Activated CD8-positive, alpha-beta T cell treated with anti-CD3 and anti-CD28 coated beads for 36 hours (primary cell): Measurements from ENCODE around the gene NEB. TPM values are rescaled to one million over a fixed set of nuclear protein-coding genes. Genes with fewer than 3 reads are reported as not detected.

Experiments used
- ATAC-seq: fragments of 200-7000 bp; cut with Tn5 transposase; one replicate; pipeline ENCODE4 v1.10.0; 2021; ENCODE audit warnings: mild to moderate bottlenecking, moderate library complexity
- CTCF ChIA-PET: fragments of 350-600 bp; sonication (Branson Sonifier 250); formaldehyde crosslinking; loops from one replicate; lab custom pipeline; 2021; ENCODE audit warnings: antibody characterized with exemption; lab: Charles Lee
- POLR2A ChIA-PET: fragments of 350-600 bp; sonication (Branson Sonifier 250); formaldehyde crosslinking; loops from one replicate; lab custom pipeline; 2021; ENCODE audit warnings: antibody characterized with exemption; lab: Charles Lee
- DNase-seq: peaks from one replicate; pipeline ENCODE4 v3.0.0-alpha.2; 2020
- H3K27ac Mint-ChIP-seq: one replicate; pipeline ENCODE4 v1.8.0; 2021; ENCODE audit warnings: mild to moderate bottlenecking, mixed read lengths
- H3K27me3 Mint-ChIP-seq: one replicate; pipeline ENCODE4 v1.8.0; 2021; ENCODE audit warnings: mixed read lengths
- H3K36me3 Mint-ChIP-seq: one replicate; pipeline ENCODE4 v1.8.0; 2021; ENCODE audit warnings: low read depth, mixed read lengths
- H3K4me1 Mint-ChIP-seq: one replicate; pipeline ENCODE4 v1.8.0; 2021; ENCODE audit warnings: low read depth, mixed read lengths
- H3K4me3 Mint-ChIP-seq: one replicate; pipeline ENCODE4 v1.8.0; 2021; ENCODE audit warnings: mild to moderate bottlenecking, moderate library complexity, mixed read lengths
- H3K9me3 Mint-ChIP-seq: one replicate; pipeline ENCODE4 v1.8.0; 2021; ENCODE audit warnings: mixed read lengths
- CTCF ChIP-seq: fragments of 200-600 bp; IDR thresholded peaks from one replicate; pipeline ENCODE4 v1.8.0; 2022; ENCODE audit warnings: antibody characterized with exemption, mild to moderate bottlenecking
- intact Hi-C: fragments of 100-400 bp; cut with micrococcal nuclease; formaldehyde crosslinking; loops from one replicate; pipeline ENCODE4 v1.10.0; 2022
- total RNA-seq, 2 experiments: library from RNA; stranded (reverse); gene quantifications; one replicate each; pipeline ENCODE4 v1.2.3, GENCODE V29; 2021

The NEB gene
- total RNA-seq, 2 experiments from 2014 or later: 0.18 to 0.34 TPM

GRCh38 chr2:151575338-151575737, 158.9 kb downstream of the NEB start:
- Mint-ChIP-seq H3K27me3 (no peaks in the 10 kb centered on the region), H3K4me3 (no peak overlapping the region), H3K4me1 (no peaks in the 10 kb centered on the region), H3K27ac (no peak overlapping the region), H3K9me3 (no peaks in the 10 kb centered on the region), H3K36me3 (no peaks in the 10 kb centered on the region)
- ChIA-PET CTCF (no interaction called here), POLR2A (no interaction called here)
- TF ChIP-seq CTCF: no peak
- ATAC-seq (no peak), DNase-seq (no peak)
- intact Hi-C loops: no loop called here

- ChIA-PET POLR2A (no interaction called here), CTCF (no interaction called here)
- H3K27ac Mint-ChIP-seq: no peak overlapping the region
- H3K27me3 Mint-ChIP-seq: no peaks in the 10 kb centered on the region
- no peak for TF ChIP-seq CTCF
- no peaks in the 10 kb centered on the region for H3K4me1 Mint-ChIP-seq
- ATAC-seq (no peak), DNase-seq (no peak)
- no peaks in the 10 kb centered on the region for H3K36me3 Mint-ChIP-seq
- intact Hi-C loops: no loop called here
- no peak overlapping the region for H3K4me3 Mint-ChIP-seq
- no peaks in the 10 kb centered on the region for H3K9me3 Mint-ChIP-seq
These were observed 164.1 kb downstream of the NEB start for GRCh38 chr2:151570191-151570590.

- CTCF ChIA-PET: interaction anchor here (0.6 kb wide), 1 partner anchor 55 kb away, joined by 3 read pairs; no protein-coding TSS in a partner anchor
- Mint-ChIP-seq H3K36me3 (no peaks in the 10 kb centered on the region), H3K27ac (no peak overlapping the region), H3K4me3 (no peak overlapping the region), H3K27me3 (no peaks in the 10 kb centered on the region), H3K4me1 (no peaks in the 10 kb centered on the region), H3K9me3 (no peaks in the 10 kb centered on the region)
- ATAC-seq (no peak), DNase-seq (no peak)
- POLR2A ChIA-PET: no interaction called here
- intact Hi-C loops: no loop called here
- no peak for TF ChIP-seq CTCF
These were observed 165.1 kb downstream of the NEB start for GRCh38 chr2:151569167-151569566.

GRCh38 chr2:151568501-151568900, 165.8 kb downstream of the NEB start:
- POLR2A ChIA-PET: no interaction called here
- DNase-seq (no peak), ATAC-seq (no peak)
- CTCF ChIA-PET: interaction anchor here (0.6 kb wide), 1 partner anchor 55 kb away, joined by 3 read pairs; no protein-coding TSS in a partner anchor
- no peak overlapping the region for H3K27ac Mint-ChIP-seq
- TF ChIP-seq CTCF: no peak
- no peaks in the 10 kb centered on the region for H3K27me3 Mint-ChIP-seq
- no peaks in the 10 kb centered on the region for H3K9me3 Mint-ChIP-seq
- H3K4me1 Mint-ChIP-seq: no peaks in the 10 kb centered on the region
- no peaks in the 10 kb centered on the region for H3K36me3 Mint-ChIP-seq
- no peak overlapping the region for H3K4me3 Mint-ChIP-seq
- intact Hi-C loops: no loop called here

- no peak for TF ChIP-seq CTCF
- POLR2A ChIA-PET: no interaction called here
- H3K9me3 Mint-ChIP-seq: no peaks in the 10 kb centered on the region
- H3K4me1 Mint-ChIP-seq: no peaks in the 10 kb centered on the region
- intact Hi-C loops: no loop called here
- ATAC-seq: no peak
- DNase-seq: no peak
- H3K36me3 Mint-ChIP-seq: no peaks in the 10 kb centered on the region
- H3K27ac Mint-ChIP-seq: no peak overlapping the region
- no peaks in the 10 kb centered on the region for H3K27me3 Mint-ChIP-seq
- CTCF ChIA-PET: no interaction called here
- no peak overlapping the region for H3K4me3 Mint-ChIP-seq
These were observed 167.3 kb downstream of the NEB start for GRCh38 chr2:151567006-151567405.
